GM21528 (cell line): ENCODE data around the gene AJM1.
"Not testable (repeated sequence)": the region's sequence is repeated elsewhere in the genome, so short reads cannot be mapped to it uniquely, and the experiment has no call there.

Source experiments
- ATAC-seq: cut with Tn5 transposase; IDR thresholded peaks from one replicate; pipeline ENCODE4 v1.9.1; 2021; ENCODE audit warnings: mild to moderate bottlenecking, moderate library complexity; ENCODE audit not compliant: unreplicated experiment, low FRiP score

AJM1 gene

GRCh38 chr9:136865768-136866103, 23.5 kb downstream of the AJM1 start:
- ATAC-seq: no peak

GRCh38 chr9:136866898-136867421, 24.7 kb downstream of the AJM1 start:
- ATAC-seq: not testable (repeated sequence)

GRCh38 chr9:136867480-136867879, 25.2 kb downstream of the AJM1 start:
- ATAC-seq: no peak

- no peak for ATAC-seq
Observed at GRCh38 chr9:136867917-136868316, 25.6 kb downstream of the AJM1 start.

GRCh38 chr9:136868644-136869043, 26.4 kb downstream of the AJM1 start:
- no peak for ATAC-seq

- ATAC-seq: not testable (repeated sequence)
Observed at GRCh38 chr9:136869611-136870010, 27.3 kb downstream of the AJM1 start.

- ATAC-seq: no peak
Observed at GRCh38 chr9:136875155-136875554, 32.9 kb downstream of the AJM1 start.

GRCh38 chr9:136876476-136876875, 34.2 kb downstream of the AJM1 start:
- ATAC-seq: no peak

GRCh38 chr9:136880651-136881050, 38.4 kb downstream of the AJM1 start:
- ATAC-seq: no peak

GRCh38 chr9:136881691-136882108, 39.4 kb downstream of the AJM1 start:
- ATAC-seq: no peak

GRCh38 chr9:136882109-136882946, 40.0 kb downstream of the AJM1 start:
- peak; percentile 33 for ATAC-seq

- not testable (repeated sequence) for ATAC-seq
Observed at GRCh38 chr9:136882947-136883283, 40.6 kb downstream of the AJM1 start.

GRCh38 chr9:136883670-136884069, 41.4 kb downstream of the AJM1 start:
- ATAC-seq: not testable (repeated sequence)

GRCh38 chr9:136885950-136886578, 43.8 kb downstream of the AJM1 start, which contains the start of gene TRAF2:
Gene TRAF2 (plus strand): TSS chr9:136886516. CDS start chr9:136898741, 12,225 bp downstream.
- peak; percentile 72 for ATAC-seq

GRCh38 chr9:136886610-136887597, 44.6 kb downstream of the AJM1 start:
- peak; percentile 38 for ATAC-seq

GRCh38 chr9:136888454-136888853, 46.2 kb downstream of the AJM1 start:
- no peak for ATAC-seq

- ATAC-seq: no peak
Observed at GRCh38 chr9:136889858-136890257, 47.6 kb downstream of the AJM1 start.

- ATAC-seq: no peak
Observed at GRCh38 chr9:136890661-136891060, 48.4 kb downstream of the AJM1 start.
